SU-DHL-6 (cell line): Measurements from ENCODE around the gene PSMA7.

Experiments
- H2AFZ ChIP-seq: fragments of 200-600 bp; sonication (generic); 2 replicates; pipeline ENCODE4 v1.6.1; 2014; ENCODE audit warnings: low read depth, mild to moderate bottlenecking, moderate library complexity, mixed read lengths, antibody characterized with exemption, low read length; ENCODE audit not compliant: severe bottlenecking
- H3F3A ChIP-seq: fragments of 200-600 bp; shearing (Covaris generic); 2 replicates; pipeline ENCODE4 v1.6.0; 2016; ENCODE audit warnings: antibody characterized with exemption, mild to moderate bottlenecking; ENCODE audit not compliant: insufficient read depth
- H3K27ac ChIP-seq: fragments of 200-600 bp; sonication (generic); 2 replicates; pipeline ENCODE4 v1.5.1; 2016; ENCODE audit warnings: low read depth, mild to moderate bottlenecking, low read length, moderate library complexity, mixed read lengths
- H3K27me3 ChIP-seq: fragments of 200-600 bp; sonication (generic), shearing (Covaris generic); 2 replicates; pipeline ENCODE4 v1.6.0; 2014; ENCODE audit warnings: mild to moderate bottlenecking, low read length
- H3K36me3 ChIP-seq: fragments of 200-600 bp; sonication (generic); 2 replicates; pipeline ENCODE4 v1.6.1; 2014; ENCODE audit warnings: mild to moderate bottlenecking, low read length, mixed read lengths
- H3K4me2 ChIP-seq: fragments of 300-600, 200-600 bp; shearing (Covaris generic), sonication (generic); 2 replicates; pipeline ENCODE4 v1.6.0; 2014; ENCODE audit warnings: low read length, low read depth, mild to moderate bottlenecking; ENCODE audit not compliant: poor library complexity, severe bottlenecking
- H3K4me3 ChIP-seq: fragments of 200-600 bp; sonication (generic); 2 replicates; pipeline ENCODE4 v1.5.1; 2014; ENCODE audit warnings: antibody characterized with exemption, low read length, mild to moderate bottlenecking, mixed read lengths; ENCODE audit not compliant: insufficient read depth, poor library complexity, severe bottlenecking
- H3K79me2 ChIP-seq: fragments of 200-600 bp; sonication (generic); 2 replicates; pipeline ENCODE4 v1.6.1; 2014; ENCODE audit warnings: mild to moderate bottlenecking, low read length, moderate library complexity; ENCODE audit not compliant: insufficient read depth
- H3K9ac ChIP-seq: fragments of 200-600 bp; sonication (generic); 2 replicates; pipeline ENCODE4 v1.7.0; 2014; ENCODE audit warnings: mild to moderate bottlenecking, low read length
- H3K9me2 ChIP-seq: fragments of 200-600 bp; sonication (generic); replicated peaks from 2 replicates; pipeline ENCODE4 v1.6.1; 2014; ENCODE audit warnings: low read length; ENCODE audit not compliant: insufficient read depth
- H3K9me3 ChIP-seq: fragments of 200-600 bp; sonication (generic); 2 replicates; pipeline ENCODE4 v1.6.1; 2014; ENCODE audit warnings: low read length, mixed read lengths; ENCODE audit not compliant: insufficient read depth
- H4K20me1 ChIP-seq: fragments of 200-600 bp; sonication (generic); 2 replicates; pipeline ENCODE4 v1.6.1; 2014; ENCODE audit warnings: low read depth, mild to moderate bottlenecking, antibody characterized with exemption, low read length, moderate library complexity, mixed read lengths
- EZH2phosphoT487 ChIP-seq: fragments of 200-600 bp; sonication (generic), shearing (Covaris generic); conservative IDR thresholded peaks from 2 replicates; pipeline ENCODE4 v1.6.1; 2018; ENCODE audit warnings: mild to moderate bottlenecking, antibody characterized with exemption, low read length, moderate library complexity, mixed read lengths
- TF ChIP-seq, protein P1 (sequence below): fragments of 200-600 bp; sonication (generic); IDR thresholded peaks from one replicate; pipeline ENCODE4 v1.5.1; 2017; ENCODE audit warnings: antibody characterized with exemption, mild to moderate bottlenecking, low read length, moderate library complexity; ENCODE audit not compliant: insufficient read depth, poor library complexity, severe bottlenecking

Gene PSMA7

DNA sequence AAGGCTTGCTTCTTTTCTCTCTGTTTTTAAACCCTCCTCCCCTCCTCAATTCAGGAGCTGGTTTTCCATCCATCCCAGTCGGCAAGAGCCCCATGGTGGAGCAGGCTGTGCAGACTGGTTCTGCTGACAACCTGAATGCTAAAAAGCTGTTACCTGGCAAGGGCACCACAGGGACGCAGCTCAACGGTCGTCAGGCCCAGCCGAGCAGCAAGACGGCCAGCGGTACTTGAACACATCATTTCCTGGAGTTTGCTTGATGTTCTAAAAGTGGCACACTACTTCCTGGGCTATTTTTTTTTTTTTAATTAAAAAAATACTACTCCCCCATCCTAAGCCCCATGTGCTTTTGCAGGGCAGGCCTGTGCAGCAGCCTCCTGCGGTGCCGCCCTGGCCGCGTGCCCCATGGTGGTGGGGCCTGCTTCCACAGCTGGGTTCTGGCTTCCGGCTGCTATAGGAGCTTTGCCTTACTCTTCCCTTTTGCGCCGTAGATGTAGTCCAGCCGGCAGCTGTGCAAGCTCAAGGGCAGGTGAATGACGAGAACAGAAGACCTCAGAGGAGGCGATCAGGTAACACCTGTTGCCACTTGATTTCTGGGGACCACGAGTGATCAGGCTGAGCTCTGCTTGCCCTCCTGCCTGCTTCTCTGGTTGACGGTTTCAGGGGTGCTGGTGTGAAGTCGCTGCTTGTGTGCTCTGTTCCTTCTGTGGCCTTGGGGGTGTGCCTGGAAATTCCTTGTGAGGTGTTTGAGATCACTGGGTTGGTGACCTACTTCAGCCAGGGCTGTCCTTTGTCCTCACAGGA, 13.3 kb downstream of the PSMA7 start:
- H4K20me1 ChIP-seq = no peaks in the 10 kb centered on the region
- H3K27ac ChIP-seq = no peak overlapping the region
- TF ChIP-seq, protein P1, sequence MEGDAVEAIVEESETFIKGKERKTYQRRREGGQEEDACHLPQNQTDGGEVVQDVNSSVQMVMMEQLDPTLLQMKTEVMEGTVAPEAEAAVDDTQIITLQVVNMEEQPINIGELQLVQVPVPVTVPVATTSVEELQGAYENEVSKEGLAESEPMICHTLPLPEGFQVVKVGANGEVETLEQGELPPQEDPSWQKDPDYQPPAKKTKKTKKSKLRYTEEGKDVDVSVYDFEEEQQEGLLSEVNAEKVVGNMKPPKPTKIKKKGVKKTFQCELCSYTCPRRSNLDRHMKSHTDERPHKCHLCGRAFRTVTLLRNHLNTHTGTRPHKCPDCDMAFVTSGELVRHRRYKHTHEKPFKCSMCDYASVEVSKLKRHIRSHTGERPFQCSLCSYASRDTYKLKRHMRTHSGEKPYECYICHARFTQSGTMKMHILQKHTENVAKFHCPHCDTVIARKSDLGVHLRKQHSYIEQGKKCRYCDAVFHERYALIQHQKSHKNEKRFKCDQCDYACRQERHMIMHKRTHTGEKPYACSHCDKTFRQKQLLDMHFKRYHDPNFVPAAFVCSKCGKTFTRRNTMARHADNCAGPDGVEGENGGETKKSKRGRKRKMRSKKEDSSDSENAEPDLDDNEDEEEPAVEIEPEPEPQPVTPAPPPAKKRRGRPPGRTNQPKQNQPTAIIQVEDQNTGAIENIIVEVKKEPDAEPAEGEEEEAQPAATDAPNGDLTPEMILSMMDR = no peak
- no peak for TF ChIP-seq EZH2phosphoT487
- no peaks in the 10 kb centered on the region for H3K27me3 ChIP-seq
- H3K9ac ChIP-seq = no peak overlapping the region
- no peaks in the 10 kb centered on the region for H3F3A ChIP-seq
- H3K79me2 ChIP-seq = no peaks in the 10 kb centered on the region
- H3K9me2 ChIP-seq = no peaks in the 10 kb centered on the region
- H3K9me3 ChIP-seq = no peaks in the 10 kb centered on the region
- no peak overlapping the region for H3K4me3 ChIP-seq
- H2AFZ ChIP-seq = no peak overlapping the region
- no peak overlapping the region for H3K4me2 ChIP-seq
- H3K36me3 ChIP-seq = 0 out of 2 replicates have a peak, but pooled peaks cover 10% of the 10 kb centered on the region

DNA sequence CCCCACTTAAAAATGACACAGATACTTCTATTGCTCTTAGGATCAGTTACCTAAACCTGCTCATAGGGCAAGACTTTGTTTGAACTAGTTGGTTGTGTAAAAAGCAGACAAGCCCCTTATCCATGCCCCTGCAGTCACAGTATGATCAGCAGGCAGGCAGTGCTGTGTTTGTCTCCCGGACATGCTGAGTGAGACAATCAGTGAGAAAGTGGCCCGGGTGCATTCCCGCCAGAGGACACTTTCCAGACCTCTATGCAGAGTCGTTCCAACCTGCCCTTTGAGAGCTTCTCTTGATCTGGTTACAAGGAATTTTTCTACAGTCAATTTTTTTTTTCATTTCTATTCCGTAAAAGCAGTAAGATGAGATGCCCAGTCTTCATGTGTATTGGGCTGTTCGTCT, 14.7 kb downstream of the PSMA7 start:
- Histone ChIP-seq H3K9me2 (no peaks in the 10 kb centered on the region), H3K27ac (no peak overlapping the region), H3F3A (no peaks in the 10 kb centered on the region), H4K20me1 (no peaks in the 10 kb centered on the region; the same call in 1 of the 2 replicates), H3K27me3 (no peaks in the 10 kb centered on the region), H3K9me3 (no peaks in the 10 kb centered on the region), H2AFZ (no peak overlapping the region), H3K79me2 (peaks cover 8% of the 10 kb centered on the region), H3K9ac (no peak overlapping the region), H3K36me3 (0 out of 2 replicates have a peak, but pooled peaks cover 9% of the 10 kb centered on the region), H3K4me2 (no peak overlapping the region), H3K4me3 (no peak overlapping the region)
- TF ChIP-seq EZH2phosphoT487 = no peak
- TF ChIP-seq, protein P1 = no peak

- H3K4me2 ChIP-seq = no peak overlapping the region
- 0 out of 2 replicates have a peak, but pooled peaks cover 9% of the 10 kb centered on the region for H3K36me3 ChIP-seq
- no peak overlapping the region for H3K4me3 ChIP-seq
These were observed 15.4 kb downstream of the PSMA7 start for GRCh38 chr20:62127799-62128198.

More at GRCh38 chr20:62127799-62128198, 15.4 kb downstream of the PSMA7 start:
- Histone ChIP-seq H3K27ac (no peak overlapping the region), H4K20me1 (no peaks in the 10 kb centered on the region; the same call in 1 of the 2 replicates), H2AFZ (no peak overlapping the region), H3K9me3 (no peaks in the 10 kb centered on the region), H3K27me3 (no peaks in the 10 kb centered on the region), H3K79me2 (peaks cover 15% of the 10 kb centered on the region), H3F3A (no peaks in the 10 kb centered on the region), H3K9ac (no peak overlapping the region), H3K9me2 (no peaks in the 10 kb centered on the region)
- TF ChIP-seq EZH2phosphoT487 = no peak
- TF ChIP-seq, protein P1 = no peak
